HG03175 (cell line): Measurements from ENCODE around the gene SLC23A2.

Source experiments
- ATAC-seq: cut with Tn5 transposase; IDR thresholded peaks from one replicate; pipeline ENCODE4 v1.9.1; 2021; ENCODE audit warnings: mild to moderate bottlenecking, moderate library complexity; ENCODE audit not compliant: unreplicated experiment

The SLC23A2 gene

DNA sequence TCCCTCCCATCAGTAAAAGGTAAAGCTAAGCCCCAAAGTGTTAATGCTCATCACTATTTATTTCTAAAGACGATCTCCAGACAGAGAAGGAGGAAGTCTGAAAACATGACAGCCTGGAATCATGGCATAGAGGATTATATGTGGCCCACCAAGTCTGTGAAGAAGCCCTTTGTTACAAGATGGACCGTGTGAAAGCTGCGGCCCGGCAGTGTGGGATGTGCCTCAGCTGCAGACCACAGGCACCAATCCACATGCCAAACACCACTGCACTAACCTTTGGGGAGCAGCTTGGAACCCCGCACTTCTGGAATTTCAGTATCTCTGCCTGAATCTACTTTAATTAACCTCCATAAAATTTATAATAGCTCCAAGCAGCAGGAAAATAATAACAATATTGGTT, 90.4 kb downstream of the SLC23A2 start:
- ATAC-seq, result no peak

DNA sequence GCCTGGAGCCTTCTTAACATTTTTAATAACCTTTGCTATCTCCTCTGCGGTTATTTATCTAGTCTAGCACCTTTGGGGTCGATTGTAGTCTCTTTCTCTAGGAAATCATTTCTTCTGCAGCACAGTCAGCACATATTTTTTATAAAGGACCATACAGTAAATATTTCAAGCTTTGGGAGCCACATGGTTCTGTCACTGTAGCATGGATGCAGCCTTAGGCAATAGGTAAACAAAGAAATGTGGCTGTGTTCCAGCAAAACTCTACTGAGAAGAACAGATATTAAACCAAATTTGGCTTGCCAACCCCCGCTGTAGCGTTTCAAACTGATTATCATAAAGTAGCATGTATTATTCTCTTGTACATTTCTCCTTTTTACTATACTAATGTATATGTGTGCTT, 95.7 kb downstream of the SLC23A2 start:
- no peak for ATAC-seq

DNA sequence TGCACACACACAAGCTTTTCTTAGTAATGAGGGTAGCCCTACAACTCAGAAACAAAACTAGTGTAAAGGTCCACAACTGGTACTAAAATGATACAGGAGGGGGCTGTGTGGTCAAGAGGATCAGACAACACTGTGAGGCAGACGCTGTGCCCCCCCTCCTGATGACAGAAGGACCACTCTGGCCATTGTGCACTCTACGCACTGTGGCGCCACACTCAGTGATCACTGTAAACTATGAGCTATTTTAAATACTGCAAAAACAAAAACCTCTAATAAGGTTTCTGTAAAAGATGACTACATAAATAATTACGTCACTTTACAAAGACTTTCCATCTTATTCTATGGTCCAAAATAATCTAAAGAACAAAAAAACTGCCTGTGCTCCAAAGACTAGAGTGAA, 96.1 kb downstream of the SLC23A2 start:
- ATAC-seq, result no peak

DNA sequence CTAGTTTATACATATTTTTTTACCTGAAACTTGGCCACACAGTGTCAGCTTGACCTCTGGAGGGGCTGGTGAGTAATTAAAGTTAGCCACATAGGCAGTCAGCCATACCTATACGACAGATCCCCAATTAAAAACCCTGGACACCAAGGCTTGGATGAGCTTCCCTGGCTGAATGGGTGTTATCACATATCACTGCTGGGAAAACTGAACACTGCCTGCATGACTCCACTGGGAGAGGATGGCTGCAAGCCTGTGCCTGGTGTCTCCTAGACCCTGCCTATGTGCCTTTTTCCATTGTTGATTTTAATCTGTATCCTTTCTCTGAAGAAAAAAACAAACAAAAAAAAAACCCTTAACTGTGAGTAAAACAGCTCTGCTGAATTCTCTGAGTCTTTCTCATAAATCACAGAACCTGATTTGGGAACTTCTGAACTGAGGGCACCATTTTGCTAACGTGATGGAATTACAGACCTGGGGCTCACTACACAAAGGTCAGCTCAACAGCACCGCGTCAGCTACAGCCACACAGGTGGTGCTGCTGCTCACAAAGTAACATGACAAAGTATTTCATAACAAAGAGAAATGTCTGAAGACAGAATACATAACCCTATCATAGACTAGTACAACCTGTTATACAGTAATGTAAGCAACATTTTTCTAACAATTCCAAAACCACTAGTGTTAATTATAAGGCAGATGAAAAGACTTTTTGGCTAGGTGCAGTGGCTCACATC, 97.0 kb downstream of the SLC23A2 start:
- ATAC-seq, result no peak

DNA sequence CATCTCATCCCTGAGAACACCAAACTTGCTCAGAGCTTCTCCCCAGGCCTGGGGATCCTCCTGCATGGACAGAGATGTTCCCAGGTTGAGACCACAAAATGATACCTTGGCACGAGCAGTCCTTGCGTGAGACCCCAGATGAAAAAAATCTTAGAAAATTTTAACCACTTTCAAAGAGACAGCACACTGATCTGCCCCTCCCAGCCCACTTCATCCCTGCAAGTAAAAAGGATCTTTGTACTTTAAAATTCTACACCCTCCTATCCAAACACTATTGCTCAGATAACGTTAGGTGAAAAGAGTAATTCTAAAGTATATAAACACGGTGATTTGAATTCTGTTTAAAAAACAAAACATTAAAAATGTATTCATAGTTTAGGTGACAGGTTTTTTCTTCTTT, 98.5 kb downstream of the SLC23A2 start:
- no peak for ATAC-seq

DNA sequence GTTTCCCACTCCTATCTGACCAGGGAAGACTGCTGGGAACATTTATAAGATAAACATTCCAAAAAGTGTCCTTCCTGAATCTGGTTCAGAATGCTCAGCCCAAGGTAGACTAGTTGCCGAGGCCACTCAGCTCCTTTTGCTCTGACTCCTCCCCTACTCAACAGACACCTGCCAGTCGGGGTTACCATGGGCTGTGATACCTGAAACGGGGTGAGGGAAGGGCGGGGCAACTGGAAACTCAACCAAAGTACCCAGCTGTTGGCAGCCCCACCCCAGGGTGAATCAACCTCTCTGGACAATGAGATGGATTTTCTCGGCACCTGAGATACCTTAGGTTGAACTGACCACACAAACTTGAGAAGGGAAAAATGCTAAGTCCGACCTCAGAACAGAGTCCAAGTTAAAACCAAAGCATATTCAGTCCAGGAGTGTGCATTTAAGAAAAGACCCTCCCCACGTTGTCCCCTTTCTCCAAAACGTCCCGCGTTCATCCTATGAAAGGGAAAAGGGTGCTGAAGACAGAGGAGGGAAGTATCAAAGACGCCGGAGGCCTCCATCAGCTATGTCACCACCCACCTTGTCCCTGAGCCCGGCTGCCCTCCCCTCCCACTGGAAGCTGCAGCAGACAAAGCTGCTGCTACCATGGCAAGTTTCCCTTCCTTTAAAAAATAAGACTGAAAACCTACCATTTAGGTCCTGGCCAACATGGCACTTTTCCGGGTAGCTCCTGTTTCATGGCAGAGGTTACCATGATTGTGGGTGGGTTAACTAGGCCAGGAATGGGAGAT, 100.1 kb downstream of the SLC23A2 start:
- ATAC-seq, result no peak

DNA sequence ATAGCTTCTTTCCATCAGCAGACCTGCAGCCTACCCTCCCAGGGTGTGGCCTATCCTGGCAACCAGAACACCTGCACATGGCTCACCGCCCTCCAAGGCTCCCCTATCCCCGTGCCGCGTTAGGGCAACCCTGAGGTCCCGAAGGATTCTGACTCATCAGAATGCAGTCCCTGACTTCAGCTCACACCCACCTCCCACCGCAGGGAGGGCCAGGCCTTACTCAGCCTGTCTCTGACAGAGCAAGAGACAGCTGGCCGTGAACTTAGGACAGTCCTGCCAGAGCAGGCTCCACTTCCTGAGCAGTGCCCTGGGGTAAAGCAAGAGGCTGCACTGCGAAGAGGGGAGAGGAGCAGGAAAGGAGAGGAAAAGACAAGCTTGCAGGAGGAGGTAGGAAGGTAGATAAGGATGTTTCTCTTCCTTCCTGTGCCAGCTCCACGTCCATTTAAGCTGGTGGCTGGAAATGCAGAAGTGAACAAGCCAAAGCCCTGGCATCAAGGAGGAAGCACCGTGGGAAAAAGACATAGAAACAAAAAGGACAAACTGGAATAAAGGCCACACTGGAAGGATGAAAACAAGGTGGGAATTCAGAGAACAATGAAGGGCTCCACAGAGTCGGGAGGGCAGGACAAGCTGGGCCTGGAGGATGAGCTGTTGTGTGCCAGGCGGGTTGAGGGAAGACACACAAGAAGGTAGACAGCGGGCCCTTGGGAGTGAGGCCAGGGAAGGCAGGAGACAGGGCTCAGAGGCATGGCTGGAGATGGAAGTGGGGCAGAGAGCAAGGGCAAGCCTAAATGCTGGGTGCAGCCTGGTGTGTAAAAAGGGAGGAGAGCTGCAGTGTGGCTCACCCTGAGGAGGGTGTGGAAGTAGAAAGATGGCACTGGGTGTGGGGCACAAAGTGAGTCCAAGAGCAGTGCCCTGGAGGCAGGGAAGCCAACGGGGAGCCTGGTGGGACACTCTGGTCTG, 102.7 kb downstream of the SLC23A2 start:
- ATAC-seq, result no peak

DNA sequence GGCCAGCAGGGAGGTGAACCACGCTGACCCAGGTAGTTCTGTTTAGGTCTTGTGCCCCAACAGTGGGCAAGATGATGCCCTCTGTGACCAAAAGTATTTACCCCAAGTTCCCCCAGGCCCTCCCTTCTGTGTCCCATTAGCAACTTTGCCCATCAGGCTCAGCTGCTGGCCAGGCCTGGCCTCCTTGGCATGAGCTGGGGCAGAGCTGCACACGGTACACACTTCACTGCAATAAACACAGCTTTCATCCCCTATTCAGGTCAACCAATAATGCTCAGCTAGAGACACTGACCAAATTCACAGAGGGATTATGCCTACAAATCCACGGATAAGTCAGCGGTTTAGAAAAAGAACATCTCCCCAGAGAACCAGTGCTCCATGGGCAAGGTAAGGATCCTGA, 103.7 kb downstream of the SLC23A2 start:
- no peak for ATAC-seq

DNA sequence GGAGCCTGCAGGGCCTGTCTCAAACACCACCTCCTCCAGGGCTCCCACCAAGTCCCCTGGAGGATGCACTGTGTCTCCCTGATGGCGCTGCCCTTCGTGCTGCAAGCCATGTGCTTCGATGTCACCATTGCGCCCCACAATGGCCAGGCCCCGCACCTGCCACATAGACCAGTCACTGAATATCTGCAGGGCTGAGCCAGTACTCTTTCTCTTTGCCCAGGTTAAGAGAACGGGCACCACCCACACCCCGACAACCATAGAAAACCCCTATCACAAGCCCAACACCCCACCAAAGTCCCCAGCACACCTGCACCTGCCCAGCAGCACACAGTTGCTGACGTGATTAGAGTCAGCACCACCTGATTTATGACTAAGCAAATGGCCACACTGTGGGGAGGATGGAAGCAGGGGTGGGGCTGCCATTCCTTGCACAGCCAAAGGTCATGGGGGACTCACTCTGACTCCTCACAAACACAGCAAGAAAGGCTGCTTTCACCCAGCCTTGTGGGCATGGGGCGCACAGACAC, 104.3 kb downstream of the SLC23A2 start:
- ATAC-seq, result no peak

DNA sequence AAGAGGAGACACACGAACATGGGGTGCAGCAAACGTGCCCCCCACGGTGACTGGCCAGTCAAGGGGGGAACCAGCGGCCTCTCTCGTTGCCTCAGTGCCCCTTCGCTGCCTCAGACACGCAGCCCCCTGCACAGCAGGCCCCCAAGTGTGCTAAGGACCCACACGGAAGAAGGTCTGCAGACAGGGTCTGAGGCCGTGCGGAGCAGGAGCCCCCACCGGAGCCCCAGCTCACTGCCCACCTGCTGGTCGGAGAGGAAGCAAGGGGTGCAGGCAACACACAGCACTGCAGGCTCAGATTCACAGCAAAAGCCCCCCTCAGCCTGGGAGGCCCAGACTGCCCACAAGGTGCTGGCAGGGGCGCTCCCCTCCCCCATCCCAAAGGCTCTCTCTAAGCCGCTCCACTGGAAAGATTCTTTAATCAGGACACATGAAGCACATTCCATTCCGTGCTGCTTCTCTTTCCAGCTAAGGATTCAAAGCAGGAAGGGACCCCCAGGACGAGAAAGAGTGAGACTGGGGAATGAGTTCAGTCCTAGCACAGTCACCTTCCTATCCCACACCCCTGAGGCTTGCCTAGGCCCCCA, 105.1 kb downstream of the SLC23A2 start:
- no peak for ATAC-seq

DNA sequence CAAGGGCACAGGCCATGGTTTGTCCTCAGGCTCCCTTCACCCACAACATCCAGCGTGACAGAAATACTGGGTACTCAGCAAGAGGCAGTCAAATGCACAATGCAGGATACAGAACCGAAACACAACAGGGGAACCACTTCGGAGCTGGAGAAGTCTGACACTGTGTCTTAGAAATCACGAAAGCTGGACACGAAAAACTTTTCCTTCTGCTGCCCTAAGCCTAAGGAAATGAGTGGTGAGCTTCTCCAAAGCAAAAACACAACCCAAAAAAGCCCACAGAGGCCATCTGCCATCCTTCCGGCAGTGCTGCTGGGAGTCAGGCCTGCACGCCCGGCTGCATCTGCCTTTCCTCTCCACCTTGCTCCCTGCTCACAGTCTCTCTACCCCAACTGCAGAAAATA, 106.3 kb downstream of the SLC23A2 start:
- ATAC-seq, result no peak

DNA sequence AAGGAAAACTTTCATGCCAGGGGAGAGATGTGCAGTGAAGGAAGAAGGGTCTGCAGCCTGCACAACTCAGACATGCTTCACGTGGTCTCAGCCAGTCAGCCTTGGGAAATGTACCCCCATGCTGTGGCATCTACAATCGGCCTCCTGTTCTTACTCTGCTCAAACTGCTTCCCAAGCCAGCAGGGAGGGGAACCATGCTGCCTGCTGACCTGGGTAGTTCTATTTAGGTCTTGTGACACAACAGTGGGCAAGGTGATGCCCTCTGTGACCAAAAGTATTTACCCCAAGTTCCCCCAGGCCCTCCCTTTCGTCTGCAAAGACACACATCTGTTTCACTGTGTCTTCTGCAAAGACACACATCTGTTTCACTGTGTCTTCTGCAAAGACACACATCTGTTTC, 106.9 kb downstream of the SLC23A2 start:
- ATAC-seq, result no peak

DNA sequence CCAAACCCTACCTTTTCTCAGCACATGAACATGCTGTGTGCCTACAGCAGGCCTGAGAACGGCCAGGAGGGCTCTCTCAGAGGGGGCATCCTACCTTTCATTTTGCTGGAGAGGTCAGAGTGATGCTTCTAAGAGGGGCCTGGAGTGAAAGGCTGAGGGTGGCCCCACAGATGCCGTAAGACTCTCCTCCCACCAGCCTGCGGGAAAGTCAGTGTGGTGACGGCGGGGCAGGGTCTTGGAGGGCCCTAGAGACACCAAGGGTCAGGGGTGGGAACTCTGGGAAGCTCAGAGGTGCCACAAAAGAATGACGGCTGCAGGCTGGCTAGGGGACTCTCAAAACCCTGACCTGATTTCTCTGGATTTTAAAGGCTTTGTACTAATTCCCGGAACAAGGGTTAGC, 107.6 kb downstream of the SLC23A2 start:
- no peak for ATAC-seq

DNA sequence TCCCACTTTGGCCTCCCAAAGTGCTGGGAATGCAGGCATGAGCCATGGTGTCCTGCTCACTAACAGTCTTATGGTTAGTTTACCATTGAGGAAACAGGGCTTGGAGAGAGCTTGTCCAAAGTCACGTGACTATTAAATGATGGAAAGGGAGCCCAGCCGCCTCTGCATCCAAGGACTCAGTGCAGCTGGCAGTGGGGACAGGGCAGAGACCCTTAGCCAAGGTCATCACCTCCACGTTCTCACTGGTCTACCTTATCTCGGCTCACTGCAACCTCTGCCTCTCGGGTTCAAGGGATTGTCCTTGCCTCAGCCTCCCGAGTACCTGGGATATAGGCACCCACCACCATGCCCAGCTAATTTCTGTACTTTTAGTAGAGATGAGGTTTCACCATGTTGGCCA, 109.3 kb downstream of the SLC23A2 start:
- no peak for ATAC-seq

DNA sequence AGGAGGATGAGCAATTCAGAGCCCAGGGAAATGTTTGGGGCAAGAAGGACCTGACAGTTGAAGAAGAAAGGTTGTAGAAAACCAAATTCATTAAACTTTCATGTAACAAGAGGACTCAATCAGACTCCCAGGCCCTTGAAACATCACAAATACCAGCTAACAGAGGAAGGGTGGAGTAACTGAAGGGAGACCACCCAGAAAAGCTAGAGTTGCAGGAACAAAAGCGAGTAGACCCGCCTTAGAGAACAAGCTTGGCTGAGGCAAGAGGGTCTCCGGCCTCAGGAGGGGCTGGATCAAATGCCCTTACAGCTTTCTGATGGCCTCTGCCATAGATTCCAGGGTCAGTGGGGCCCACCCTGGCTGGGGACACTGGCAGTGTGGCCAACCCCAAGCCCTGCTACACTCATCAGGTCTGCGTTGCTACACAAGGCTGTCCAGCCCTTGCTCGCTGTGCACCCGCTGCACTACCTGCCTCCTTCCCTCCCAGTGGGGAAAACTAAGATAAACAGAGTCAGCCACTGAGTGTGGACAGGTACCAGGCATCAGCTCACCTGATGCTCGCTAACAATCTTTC, 110.0 kb downstream of the SLC23A2 start:
- ATAC-seq, result no peak

DNA sequence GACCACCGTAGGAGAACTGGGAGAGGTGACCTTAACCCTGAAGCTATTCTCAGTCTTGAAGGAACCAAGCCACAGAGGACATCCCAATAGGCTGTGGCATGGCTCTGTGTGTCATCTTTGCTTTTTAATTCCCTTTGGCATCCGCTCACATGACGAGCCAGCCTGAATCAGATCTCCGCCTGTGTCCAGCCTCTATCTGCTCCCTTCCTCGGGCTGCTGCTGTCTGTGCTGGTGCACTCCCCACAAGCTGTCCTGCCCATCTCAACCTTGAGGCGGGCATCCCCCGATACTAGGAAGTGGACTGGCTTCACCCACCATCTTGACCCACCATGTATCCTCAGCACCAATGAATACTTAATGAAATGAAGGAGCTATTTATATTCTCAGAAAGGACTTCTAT, 111.9 kb downstream of the SLC23A2 start:
- ATAC-seq, result no peak

DNA sequence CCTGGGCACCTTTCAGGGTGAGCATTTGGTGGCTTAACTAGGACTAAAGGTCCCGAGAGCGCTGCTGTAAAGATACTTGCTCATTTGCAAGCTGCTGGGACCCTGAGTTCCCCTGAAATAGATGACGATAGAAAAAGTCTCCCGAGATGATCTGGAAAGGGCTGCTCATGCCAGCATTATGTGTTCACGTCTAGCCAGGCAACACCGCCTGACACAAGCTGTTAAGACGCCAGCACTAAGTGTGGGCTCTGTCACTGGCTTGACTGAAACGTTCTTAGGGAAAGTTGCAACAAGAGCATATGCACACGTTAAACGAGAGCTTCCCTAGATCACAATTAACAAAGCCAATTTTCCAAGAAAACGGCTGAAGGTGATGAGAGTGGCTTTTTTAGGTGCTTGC, 113.7 kb downstream of the SLC23A2 start:
- no peak for ATAC-seq

DNA sequence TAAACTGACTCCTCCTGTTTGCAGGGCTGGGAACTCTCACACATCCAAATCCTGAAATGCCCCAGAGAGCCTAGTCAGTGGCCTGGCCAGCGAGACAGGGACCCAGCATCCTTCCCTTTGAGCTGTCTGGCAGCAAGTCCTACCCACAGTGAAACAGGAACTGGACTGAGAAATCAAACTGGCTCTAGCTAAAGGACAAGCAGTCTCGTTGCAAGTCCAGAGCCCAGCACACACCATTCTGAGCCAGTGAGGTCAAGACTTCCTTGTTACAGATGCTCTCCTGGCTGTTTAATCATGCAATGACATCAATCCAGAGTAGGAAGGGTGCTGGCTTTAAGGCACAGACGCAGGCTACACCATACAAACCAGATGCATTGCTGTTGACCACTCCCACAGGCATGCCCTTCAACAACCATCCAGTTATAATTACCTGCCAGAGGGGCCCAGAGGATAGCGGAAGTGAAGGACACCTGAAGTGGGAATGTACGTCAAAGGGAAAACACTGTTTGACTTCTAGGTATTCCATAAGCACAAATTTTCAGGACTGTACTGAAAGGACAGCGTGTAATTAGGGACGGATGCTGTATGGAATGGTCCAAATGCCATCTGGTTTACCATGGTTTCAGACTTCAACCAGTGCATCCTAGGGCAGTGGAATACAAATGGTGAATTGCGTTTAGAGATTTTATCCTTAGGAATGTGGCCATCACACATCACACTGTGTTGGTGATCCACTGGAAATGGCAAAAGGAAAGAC, 114.4 kb downstream of the SLC23A2 start:
- no peak for ATAC-seq

DNA sequence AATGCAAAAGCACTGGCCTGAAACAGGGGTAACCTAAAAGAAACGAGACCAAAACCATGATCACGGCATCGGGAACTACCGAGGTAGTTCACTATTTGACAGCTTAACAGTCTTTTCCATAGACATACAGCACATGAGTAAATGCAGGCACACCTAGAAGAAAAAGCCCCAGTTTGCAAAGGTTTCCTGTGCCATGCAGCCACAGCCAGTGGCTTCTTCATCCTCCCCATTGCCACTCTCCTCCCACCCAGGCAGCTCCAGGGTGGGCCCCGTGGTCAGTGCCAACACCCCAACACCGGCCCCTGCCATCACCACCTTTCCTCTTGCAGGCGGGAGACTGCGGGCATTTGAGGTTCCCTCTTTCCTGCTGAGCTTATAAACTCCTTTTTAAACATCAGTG, 115.4 kb downstream of the SLC23A2 start:
- no peak for ATAC-seq

DNA sequence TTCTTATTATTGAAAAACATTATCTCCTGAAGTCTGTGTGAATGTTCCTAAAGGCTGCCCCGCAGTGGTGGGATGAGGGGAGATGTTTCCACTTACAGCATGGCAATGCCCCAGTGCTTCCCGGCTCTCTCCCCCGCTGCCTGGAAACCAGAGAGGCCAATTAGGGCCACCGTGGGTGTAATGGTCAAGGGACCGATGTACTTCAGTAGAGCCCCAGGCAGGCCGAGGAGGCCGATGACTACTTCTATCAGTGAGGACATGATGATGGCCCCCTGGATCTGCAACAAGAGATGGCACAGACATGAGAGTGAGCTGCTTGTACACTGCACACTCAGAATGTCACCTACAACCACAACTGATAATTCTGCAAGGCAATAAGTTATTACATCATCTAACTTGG, 117.8 kb downstream of the SLC23A2 start:
- no peak for ATAC-seq
